ENCODE data around the gene GLUD2. TPM values are rescaled to one million over a fixed set of nuclear protein-coding genes. Genes with fewer than 3 reads are reported as not detected.

GLUD2 gene
- total RNA-seq, 4 donors from 2014 or later: 0.50 to 1.6 (median 1.1) TPM

GRCh38 chrX:121010218-121010617 lies 37.2 kb upstream of the GLUD2 start:
- TF ChIP-seq POLR2A (IDR thresholded peaks at IDR 0.05): no peak
- TF ChIP-seq, protein P1, sequence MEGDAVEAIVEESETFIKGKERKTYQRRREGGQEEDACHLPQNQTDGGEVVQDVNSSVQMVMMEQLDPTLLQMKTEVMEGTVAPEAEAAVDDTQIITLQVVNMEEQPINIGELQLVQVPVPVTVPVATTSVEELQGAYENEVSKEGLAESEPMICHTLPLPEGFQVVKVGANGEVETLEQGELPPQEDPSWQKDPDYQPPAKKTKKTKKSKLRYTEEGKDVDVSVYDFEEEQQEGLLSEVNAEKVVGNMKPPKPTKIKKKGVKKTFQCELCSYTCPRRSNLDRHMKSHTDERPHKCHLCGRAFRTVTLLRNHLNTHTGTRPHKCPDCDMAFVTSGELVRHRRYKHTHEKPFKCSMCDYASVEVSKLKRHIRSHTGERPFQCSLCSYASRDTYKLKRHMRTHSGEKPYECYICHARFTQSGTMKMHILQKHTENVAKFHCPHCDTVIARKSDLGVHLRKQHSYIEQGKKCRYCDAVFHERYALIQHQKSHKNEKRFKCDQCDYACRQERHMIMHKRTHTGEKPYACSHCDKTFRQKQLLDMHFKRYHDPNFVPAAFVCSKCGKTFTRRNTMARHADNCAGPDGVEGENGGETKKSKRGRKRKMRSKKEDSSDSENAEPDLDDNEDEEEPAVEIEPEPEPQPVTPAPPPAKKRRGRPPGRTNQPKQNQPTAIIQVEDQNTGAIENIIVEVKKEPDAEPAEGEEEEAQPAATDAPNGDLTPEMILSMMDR (IDR thresholded peaks at IDR 0.05): no peak
- Histone ChIP-seq H3K4me1 (no peaks in the 10 kb centered on the region), H3K36me3 (no peaks in the 10 kb centered on the region), H3K27ac (no peak overlapping the region), H3K4me3 (replicated peaks in 1 of 3) (no peak overlapping the region), H3K27me3 (no peaks in the 10 kb centered on the region), H3K9me3 (no peaks in the 10 kb centered on the region)
- DNase-seq: no peak
- 72 to 75% methylated on average over 4 of the region's 4 CpGs for WGBS, 2 donors
- intact Hi-C loops (cut with DNase I): no loop called here

- no peaks in the 10 kb centered on the region for H3K9me3 ChIP-seq
- H3K27me3 ChIP-seq: no peaks in the 10 kb centered on the region
- no peak for DNase-seq
- no peak overlapping the region for H3K27ac ChIP-seq
- no peaks in the 10 kb centered on the region for H3K4me1 ChIP-seq
- no peaks in the 10 kb centered on the region for H3K36me3 ChIP-seq
- H3K4me3 ChIP-seq (replicated peaks in 1 of 3): no peak overlapping the region
- TF ChIP-seq, protein P1 (IDR thresholded peaks at IDR 0.05): no peak
- no peak for TF ChIP-seq POLR2A (IDR thresholded peaks at IDR 0.05)
- WGBS, 2 donors: 70 to 87% methylated on average over 6 to 7 of the region's 7 CpGs
- intact Hi-C loops (cut with DNase I): no loop called here
Measured at GRCh38 chrX:121011254-121011653, 36.2 kb upstream of the GLUD2 start.

GRCh38 chrX:121013897-121014455 lies 33.4 kb upstream of the GLUD2 start:
- DNase-seq: no peak
- H3K9me3 ChIP-seq: no peaks in the 10 kb centered on the region
- no peak for TF ChIP-seq POLR2A (IDR thresholded peaks at IDR 0.05)
- TF ChIP-seq, protein P1 (IDR thresholded peaks at IDR 0.05): no peak
- no peaks in the 10 kb centered on the region for H3K27me3 ChIP-seq
- H3K4me3 ChIP-seq (replicated peaks in 1 of 3): no peak overlapping the region
- intact Hi-C loops (cut with DNase I): no loop called here
- no peaks in the 10 kb centered on the region for H3K36me3 ChIP-seq
- no peaks in the 10 kb centered on the region for H3K4me1 ChIP-seq
- no peak overlapping the region for H3K27ac ChIP-seq

- no peaks in the 10 kb centered on the region for H3K36me3 ChIP-seq
- TF ChIP-seq, protein P1 (IDR thresholded peaks at IDR 0.05): no peak
- no peak for TF ChIP-seq POLR2A (IDR thresholded peaks at IDR 0.05)
- H3K27me3 ChIP-seq: no peaks in the 10 kb centered on the region
- H3K9me3 ChIP-seq: no peaks in the 10 kb centered on the region
- intact Hi-C loops (cut with DNase I): no loop called here
- no peak for DNase-seq
- H3K4me1 ChIP-seq: no peaks in the 10 kb centered on the region
- WGBS, 2 donors: 83 to 100% methylated on average over 1 to 2 of the region's 2 CpGs
- H3K27ac ChIP-seq: no peak overlapping the region
- H3K4me3 ChIP-seq (replicated peaks in 1 of 3): no peak overlapping the region
Measured at GRCh38 chrX:121014826-121015225, 32.6 kb upstream of the GLUD2 start.

DNA sequence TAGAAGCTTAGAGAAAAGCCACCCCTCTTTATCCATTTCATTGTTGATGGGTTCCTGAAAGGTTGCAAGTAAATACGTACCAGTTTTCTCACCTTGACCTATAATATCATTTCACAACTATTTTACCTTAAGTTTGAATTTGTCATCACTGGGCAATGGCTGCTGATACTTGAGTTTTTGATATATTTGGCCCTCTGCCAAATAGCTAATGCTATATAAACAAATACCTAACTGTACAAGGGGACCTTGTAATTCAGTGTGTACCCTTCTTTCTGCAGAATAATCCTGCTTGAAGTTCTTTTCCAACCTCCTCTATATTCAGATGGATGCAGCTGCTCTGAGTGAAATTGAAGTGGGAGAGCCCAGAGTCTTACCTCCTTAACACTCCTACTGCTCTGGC lies 19.0 kb upstream of the GLUD2 start:
- H3K4me3 ChIP-seq (replicated peaks in 1 of 3): no peak overlapping the region
- no peaks in the 10 kb centered on the region for H3K27me3 ChIP-seq
- TF ChIP-seq POLR2A (IDR thresholded peaks at IDR 0.05): no peak
- TF ChIP-seq, protein P1 (IDR thresholded peaks at IDR 0.05): no peak
- no peak overlapping the region for H3K27ac ChIP-seq
- intact Hi-C loops (cut with DNase I): no loop called here
- no peaks in the 10 kb centered on the region for H3K36me3 ChIP-seq
- DNase-seq: no peak
- H3K4me1 ChIP-seq: no peaks in the 10 kb centered on the region
- WGBS, 2 donors: 64 to 68% methylated on average over 1 of the region's 1 CpG
- H3K9me3 ChIP-seq: no peaks in the 10 kb centered on the region

Measured in thyroid gland (tissue), 4 donors.